HG03159 (cell line): Measurements from ENCODE around the gene PIK3CD.
A peak's percentile ranks its signal among the peaks of the same experiment; 100 is the strongest.
"Not testable (repeated sequence)": the region's sequence is repeated elsewhere in the genome, so short reads cannot be mapped to it uniquely, and the experiment has no call there.

Experiments used
- ATAC-seq: cut with Tn5 transposase; IDR thresholded peaks from one replicate; pipeline ENCODE4 v1.9.1; 2021; ENCODE audit warnings: mild to moderate bottlenecking, moderate library complexity; ENCODE audit not compliant: unreplicated experiment

PIK3CD gene

GRCh38 chr1:9618909-9619679 lies 32.4 kb upstream of the PIK3CD start:
- no peak for ATAC-seq

GRCh38 chr1:9621032-9621431 lies 30.5 kb upstream of the PIK3CD start:
- ATAC-seq, result no peak

GRCh38 chr1:9624081-9624480 lies 27.4 kb upstream of the PIK3CD start:
- ATAC-seq, result no peak

- not testable (repeated sequence) for ATAC-seq
Observed at GRCh38 chr1:9625030-9625429, 26.5 kb upstream of the PIK3CD start.

GRCh38 chr1:9626201-9626608 lies 25.3 kb upstream of the PIK3CD start:
- ATAC-seq, result peak; percentile 42

- ATAC-seq, result no peak
Observed at GRCh38 chr1:9628541-9629444, 22.7 kb upstream of the PIK3CD start.

GRCh38 chr1:9629445-9630201 lies 21.9 kb upstream of the PIK3CD start:
- ATAC-seq, result no peak

GRCh38 chr1:9630331-9631111 lies 21.0 kb upstream of the PIK3CD start:
- ATAC-seq, result no peak

- no peak for ATAC-seq
Observed at GRCh38 chr1:9631613-9632012, 19.9 kb upstream of the PIK3CD start.

- no peak for ATAC-seq
Observed at GRCh38 chr1:9633493-9633892, 18.0 kb upstream of the PIK3CD start.

GRCh38 chr1:9634582-9634981 lies 16.9 kb upstream of the PIK3CD start:
- no peak for ATAC-seq

- ATAC-seq, result no peak
Observed at GRCh38 chr1:9639227-9639626, 12.3 kb upstream of the PIK3CD start.

- no peak for ATAC-seq
Observed at GRCh38 chr1:9643351-9644256, 7.9 kb upstream of the PIK3CD start.

GRCh38 chr1:9646037-9646436 lies 5.5 kb upstream of the PIK3CD start:
- no peak for ATAC-seq

- ATAC-seq, result no peak
Observed at GRCh38 chr1:9648171-9648570, 3.4 kb upstream of the PIK3CD start.

- ATAC-seq, result no peak
Observed at GRCh38 chr1:9649769-9650168, 1.8 kb upstream of the PIK3CD start.

GRCh38 chr1:9651220-9651564 lies 339 bp upstream of the PIK3CD start:
- no peak for ATAC-seq

- ATAC-seq, result no peak
Observed at GRCh38 chr1:9652379-9653209, 1.1 kb downstream of the PIK3CD start.

GRCh38 chr1:9653210-9653490 lies 1.6 kb downstream of the PIK3CD start:
- ATAC-seq, result no peak
